Uterus (tissue), 4 donors: ENCODE data around the gene TLE2. TPM values are rescaled to one million over a fixed set of nuclear protein-coding genes. Genes with fewer than 3 reads are reported as not detected.

ENCODE experiments used
- DNase-seq, 2 donors: peaks; one replicate each; pipeline ENCODE4 v3.0.0-alpha.2; 2019 to 2020
- H3K27ac ChIP-seq, 2 donors: fragments of 200-600 bp; sonication (generic); 1 replicate in 1 of 2; 2 replicates in 1 of 2; pipeline ENCODE4 v1.5.1; 2016 to 2018
- H3K27me3 ChIP-seq, 2 donors: fragments of 200-600 bp; sonication (generic); one replicate each; pipeline ENCODE4 v1.5.1; 2018 to 2019; ENCODE audit warnings: control low read depth in 1 of 2
- H3K36me3 ChIP-seq, 2 donors: fragments of 200-600 bp; sonication (generic); one replicate each; pipeline ENCODE4 v1.5.1; 2019; ENCODE audit warnings: control low read depth in 1 of 2
- H3K4me1 ChIP-seq, 2 donors: fragments of 200-600 bp; sonication (generic); one replicate each; pipeline ENCODE4 v1.5.1; 2018 to 2019; ENCODE audit warnings: control low read depth in 1 of 2
- H3K4me3 ChIP-seq, 2 donors: fragments of 200-600 bp; sonication (generic); 1 replicate in 1 of 2; 2 replicates in 1 of 2; pipeline ENCODE4 v1.5.1; 2018 to 2019; ENCODE audit warnings: mild to moderate bottlenecking in 1 of 2
- H3K9me3 ChIP-seq, 2 donors: fragments of 200-600 bp; sonication (generic); one replicate each; pipeline ENCODE4 v1.5.1; 2019; ENCODE audit warnings: control low read depth in 1 of 2
- CTCF ChIP-seq, 4 experiments: fragments of 200-600 bp in 2 of 4; fragments of 450-650 bp in 2 of 4; sonication (generic) in 2 of 4; IDR thresholded peaks; one replicate each; pipeline ENCODE4 v1.5.1; 2016 to 2019; ENCODE audit warnings: antibody characterized with exemption in 4 of 4, mild to moderate bottlenecking in 2 of 4, moderate library complexity in 1 of 4
- POLR2A ChIP-seq, 2 donors: fragments of 450-650 bp; IDR thresholded peaks; one replicate each; pipeline ENCODE4 v1.6.1; 2016; ENCODE audit warnings: antibody characterized with exemption in 2 of 2, mild to moderate bottlenecking in 1 of 2, moderate library complexity in 1 of 2
- intact Hi-C: fragments of 100-400 bp; cut with DNase I; formaldehyde crosslinking; loops from one replicate; pipeline ENCODE4 v1.15.1; 2023; ENCODE audit warnings: low total_unique reads
- total RNA-seq, 4 donors: library from RNA; depleted of rRNA in 3 of 4; stranded (reverse); fragments of >200 nt in 3 of 4; gene quantifications; one replicate each; pipeline versions ENCODE4 v1.1.0 to v1.2.4, GENCODE V29; 2014 to 2023
- donor health status: DM: yes; HTN: yes; CAD: no.

Gene TLE2
- total RNA-seq, 4 donors from 2014 or later, result 24.9 to 102 (median 62.3) TPM

DNA sequence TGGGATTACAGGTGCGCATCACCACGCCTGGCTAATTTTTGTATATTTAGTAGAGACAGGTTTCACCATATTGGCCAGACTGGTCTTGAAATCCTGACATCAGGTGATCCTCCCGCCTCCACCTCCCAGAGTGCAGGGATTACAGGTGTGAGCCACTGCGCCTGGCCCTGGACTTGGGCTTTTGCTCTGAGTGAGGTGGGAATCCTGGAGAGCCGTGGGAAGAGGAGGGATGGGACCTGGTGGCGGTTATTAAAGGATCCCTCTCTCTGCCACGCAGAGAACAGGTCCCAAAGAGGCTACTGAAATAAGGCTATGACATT, 34.9 kb upstream of the TLE2 start:
- Histone ChIP-seq H3K27ac (no peak overlapping the region), H3K4me3 (no peak overlapping the region), H3K36me3 (no peaks in the 10 kb centered on the region), H3K9me3 (no peaks in the 10 kb centered on the region), H3K27me3 (no peaks in the 10 kb centered on the region), H3K4me1 (peaks cover 0 to 18% of the 10 kb centered on the region in 2 donors)
- no peak for DNase-seq
- intact Hi-C loops, result no loop called here
- TF ChIP-seq CTCF (IDR thresholded peaks at IDR 0.05) (no peak), POLR2A (IDR thresholded peaks at IDR 0.05) (no peak)

GRCh38 chr19:3062165-3063105, 33.4 kb upstream of the TLE2 start, which contains the start of gene TLE5:
TLE5 (minus strand) TSS chr19:3062495; CDS start chr19:3062200, 295 bp downstream.
- TF ChIP-seq CTCF (IDR thresholded peaks at IDR 0.05), result peak in 1 of 4 experiments; percentile 5
- TF ChIP-seq POLR2A (IDR thresholded peaks at IDR 0.05), result peak in 1 of 2 donors; percentile 54
- H3K27ac ChIP-seq, result peak within 1 kb of the TSS; percentile 98 to 99
- no peaks in the 10 kb centered on the region for H3K27me3 ChIP-seq
- peak in 1 of 2 donors; percentile 74 for DNase-seq
- H3K9me3 ChIP-seq, result no peaks in the 10 kb centered on the region
- H3K36me3 ChIP-seq, result no peaks in the 10 kb centered on the region
- intact Hi-C loops, result no loop called here
- peak within 1 kb of the TSS; percentile 85 to 97 for H3K4me3 ChIP-seq
- H3K4me1 ChIP-seq, result peaks cover 5 to 26% of the 10 kb centered on the region in 2 donors

GRCh38 chr19:3061182-3062161, 32.4 kb upstream of the TLE2 start:
- intact Hi-C loops, result no loop called here

GRCh38 chr19:3060857-3061181, 31.7 kb upstream of the TLE2 start:
- intact Hi-C loops, result no loop called here
- TF ChIP-seq CTCF (IDR thresholded peaks at IDR 0.05), result no peak
- no peak for TF ChIP-seq POLR2A (IDR thresholded peaks at IDR 0.05)
- no peaks in the 10 kb centered on the region for H3K36me3 ChIP-seq

More at GRCh38 chr19:3061182-3062161, 32.4 kb upstream of the TLE2 start:
- Histone ChIP-seq H3K27me3 (no peaks in the 10 kb centered on the region), H3K4me3 (peak overlapping the region; percentile 85 to 97), H3K36me3 (no peaks in the 10 kb centered on the region), H3K9me3 (no peaks in the 10 kb centered on the region), H3K4me1 (peaks cover 6 to 33% of the 10 kb centered on the region in 2 donors), H3K27ac (peak overlapping the region; percentile 98 to 99)
- peak; percentile 71 to 77 for DNase-seq
- TF ChIP-seq CTCF (IDR thresholded peaks at IDR 0.05) (peak; percentile 31 to 50 (median 42)), POLR2A (IDR thresholded peaks at IDR 0.05) (peak in 1 of 2 donors; percentile 69)

More at GRCh38 chr19:3060857-3061181, 31.7 kb upstream of the TLE2 start:
- DNase-seq, result no peak
- H3K9me3 ChIP-seq, result no peaks in the 10 kb centered on the region
- H3K27ac ChIP-seq, result peak overlapping the region; percentile 98 to 99
- H3K4me3 ChIP-seq, result peak overlapping the region; percentile 85 to 97
- peaks cover 8 to 36% of the 10 kb centered on the region in 2 donors for H3K4me1 ChIP-seq
- H3K27me3 ChIP-seq, result no peaks in the 10 kb centered on the region
